T follicular helper cell (primary cell): ENCODE results near the gene N4BP3.

ENCODE experiments used
- DNase-seq: peaks from one replicate; pipeline ENCODE4 v3.0.0-alpha.2; 2020; ENCODE audit warnings: low read depth

The N4BP3 gene

GRCh38 chr5:178098685-178099084, 14.6 kb upstream of the N4BP3 start:
- no peak for DNase-seq

- DNase-seq, result no peak
Measured at GRCh38 chr5:178103612-178104011, 9.7 kb upstream of the N4BP3 start.

- no peak for DNase-seq
Measured at GRCh38 chr5:178104492-178104891, 8.8 kb upstream of the N4BP3 start.

GRCh38 chr5:178106086-178106485, 7.2 kb upstream of the N4BP3 start:
- no peak for DNase-seq

- no peak for DNase-seq
Measured at GRCh38 chr5:178106556-178107239, 6.6 kb upstream of the N4BP3 start.

GRCh38 chr5:178107756-178108310, 5.5 kb upstream of the N4BP3 start:
- no peak for DNase-seq

GRCh38 chr5:178108446-178108845, 4.9 kb upstream of the N4BP3 start:
- no peak for DNase-seq

GRCh38 chr5:178108966-178109365, 4.4 kb upstream of the N4BP3 start:
- no peak for DNase-seq

GRCh38 chr5:178110511-178110910, 2.8 kb upstream of the N4BP3 start:
- no peak for DNase-seq

- no peak for DNase-seq
Measured at GRCh38 chr5:178111925-178112324, 1.4 kb upstream of the N4BP3 start.

GRCh38 chr5:178112545-178112944, 787 bp upstream of the N4BP3 start:
- no peak for DNase-seq

- no peak for DNase-seq
Measured at GRCh38 chr5:178113841-178114324, 551 bp downstream of the N4BP3 start.

- no peak for DNase-seq
Measured at GRCh38 chr5:178114325-178115135, 1.2 kb downstream of the N4BP3 start.

GRCh38 chr5:178115136-178115813, 1.9 kb downstream of the N4BP3 start:
- no peak for DNase-seq

GRCh38 chr5:178115814-178116142, 2.4 kb downstream of the N4BP3 start:
- DNase-seq, result no peak

GRCh38 chr5:178116143-178116885, 3.0 kb downstream of the N4BP3 start:
- DNase-seq, result no peak

- no peak for DNase-seq
Measured at GRCh38 chr5:178117923-178118701, 4.8 kb downstream of the N4BP3 start.

- DNase-seq, result no peak
Measured at GRCh38 chr5:178119915-178120606, 6.7 kb downstream of the N4BP3 start.

GRCh38 chr5:178120607-178121357, 7.5 kb downstream of the N4BP3 start:
- DNase-seq, result peak; percentile 79
